Upper lobe of left lung (tissue), 6 donors: ENCODE data around the gene EEF2. TPM values are rescaled to one million over a fixed set of nuclear protein-coding genes. Genes with fewer than 3 reads are reported as not detected.
A peak's percentile ranks its signal among the peaks of the same experiment; 100 is the strongest.

Source experiments
- ATAC-seq, 2 donors: fragments of 200-7000 bp; cut with Tn5 transposase; one replicate each; pipeline ENCODE4 v1.9.1; 2022; ENCODE audit warnings: mild to moderate bottlenecking in 2 of 2, moderate library complexity in 2 of 2; ENCODE audit not compliant: low FRiP score in 2 of 2
- DNase-seq, 2 donors: peaks; one replicate each; pipeline ENCODE4 v3.0.0-alpha.2; 2019 to 2020
- H3K27ac ChIP-seq, 4 donors: fragments of 200-600 bp; sonication (generic); one replicate each; pipeline ENCODE4 v1.5.1; 2016 to 2019
- H3K27me3 ChIP-seq, 4 donors: fragments of 200-600 bp; sonication (generic); one replicate each; pipeline ENCODE4 v1.5.1; 2017 to 2019
- H3K36me3 ChIP-seq, 4 donors: fragments of 200-600 bp; sonication (generic); one replicate each; pipeline ENCODE4 v1.5.1; 2016 to 2019
- H3K4me1 ChIP-seq, 4 donors: fragments of 200-600 bp; sonication (generic); one replicate each; pipeline ENCODE4 v1.5.1; 2018 to 2019
- H3K4me3 ChIP-seq, 4 donors: fragments of 200-600 bp; sonication (generic); one replicate each; pipeline ENCODE4 v1.5.1; 2017 to 2019; ENCODE audit warnings: mild to moderate bottlenecking in 2 of 4, moderate library complexity in 1 of 4
- H3K9me3 ChIP-seq, 4 donors: fragments of 200-600 bp; sonication (generic); one replicate each; pipeline ENCODE4 v1.5.1; 2018 to 2019
- CTCF ChIP-seq, 6 experiments: fragments of 450-650 bp in 4 of 6; fragments of 200-600 bp in 2 of 6; sonication (generic) in 2 of 6; IDR thresholded peaks; one replicate each; pipeline ENCODE4 v1.5.1; 2016 to 2019; ENCODE audit warnings: antibody characterized with exemption in 6 of 6
- EP300 ChIP-seq, 4 donors: sonication (generic); formaldehyde crosslinking; IDR thresholded peaks; one replicate each; pipeline ENCODE4 v1.5.1; 2017; ENCODE audit warnings: antibody characterized with exemption in 4 of 4, control low read depth in 2 of 4
- POLR2A ChIP-seq, 4 donors: fragments of 450-650 bp; IDR thresholded peaks; one replicate each; pipeline ENCODE4 v1.5.1; 2016 to 2017; ENCODE audit warnings: antibody characterized with exemption in 4 of 4, mild to moderate bottlenecking in 2 of 4
- POLR2AphosphoS5 ChIP-seq, 2 donors: sonication (generic); formaldehyde crosslinking; IDR thresholded peaks; one replicate each; pipeline ENCODE4 v1.5.1; 2017; ENCODE audit warnings: antibody characterized with exemption in 2 of 2
- WGBS, 2 donors: methylation state at CpG; one replicate each; pipeline ENCODE4 v1.1.5; 2017 to 2018; 5-methylcytosine and 5-hydroxymethylcytosine counted together
- total RNA-seq, 6 donors: library from RNA; depleted of rRNA in 4 of 6; stranded (reverse); fragments of >200 nt in 4 of 6; gene quantifications; one replicate each; pipeline versions ENCODE4 v1.1.0 to v1.2.1, GENCODE V29; 2016 to 2021
- donor health status: DM: no; HTN: no; CAD: no; lungs with moderate emphysema.
- donor health status: DM: no; HTN: yes; CAD: no; lungs with severe emphysema.

The EEF2 gene
- total RNA-seq, 6 donors from 2014 or later: 1,167 to 2,562 (median 1,758) TPM

GRCh38 chr19:3979289-3979673 is 6.0 kb downstream of the EEF2 start:
- Histone ChIP-seq H3K27ac (no peak overlapping the region), H3K4me1 (peaks cover 13 to 32% (median 19%) of the 10 kb centered on the region in 4 donors), H3K36me3 (peaks cover 79 to 94% (median 93%) of the 10 kb centered on the region in 4 donors), H3K9me3 (no peaks in the 10 kb centered on the region), H3K4me3 (no peak overlapping the region), H3K27me3 (no peaks in the 10 kb centered on the region)
- 95% methylated on average over 13 to 18 of the region's 18 CpGs for WGBS, 2 donors
- ATAC-seq: no peak
- no peak for TF ChIP-seq CTCF (IDR thresholded peaks at IDR 0.05)
- TF ChIP-seq POLR2A (IDR thresholded peaks at IDR 0.05): no peak
- no peak for TF ChIP-seq EP300 (IDR thresholded peaks at IDR 0.05)
- TF ChIP-seq POLR2AphosphoS5 (IDR thresholded peaks at IDR 0.05): no peak
- peak in 1 of 2 donors; percentile 83 for DNase-seq

- DNase-seq (no peak), ATAC-seq (no peak)
- Histone ChIP-seq H3K4me3 (no peak overlapping the region), H3K36me3 (peaks cover 72 to 83% (median 82%) of the 10 kb centered on the region in 4 donors), H3K27ac (no peak overlapping the region), H3K4me1 (peaks cover 1 to 21% (median 8%) of the 10 kb centered on the region in 4 donors), H3K27me3 (no peaks in the 10 kb centered on the region), H3K9me3 (no peaks in the 10 kb centered on the region)
- TF ChIP-seq POLR2A (IDR thresholded peaks at IDR 0.05): no peak
- no peak for TF ChIP-seq EP300 (IDR thresholded peaks at IDR 0.05)
- TF ChIP-seq CTCF (IDR thresholded peaks at IDR 0.05): no peak
- TF ChIP-seq POLR2AphosphoS5 (IDR thresholded peaks at IDR 0.05): no peak
- WGBS, 2 donors: 92 to 96% methylated on average over 19 of the region's 19 CpGs
These were observed 7.1 kb downstream of the EEF2 start for GRCh38 chr19:3978145-3978544.

DNA sequence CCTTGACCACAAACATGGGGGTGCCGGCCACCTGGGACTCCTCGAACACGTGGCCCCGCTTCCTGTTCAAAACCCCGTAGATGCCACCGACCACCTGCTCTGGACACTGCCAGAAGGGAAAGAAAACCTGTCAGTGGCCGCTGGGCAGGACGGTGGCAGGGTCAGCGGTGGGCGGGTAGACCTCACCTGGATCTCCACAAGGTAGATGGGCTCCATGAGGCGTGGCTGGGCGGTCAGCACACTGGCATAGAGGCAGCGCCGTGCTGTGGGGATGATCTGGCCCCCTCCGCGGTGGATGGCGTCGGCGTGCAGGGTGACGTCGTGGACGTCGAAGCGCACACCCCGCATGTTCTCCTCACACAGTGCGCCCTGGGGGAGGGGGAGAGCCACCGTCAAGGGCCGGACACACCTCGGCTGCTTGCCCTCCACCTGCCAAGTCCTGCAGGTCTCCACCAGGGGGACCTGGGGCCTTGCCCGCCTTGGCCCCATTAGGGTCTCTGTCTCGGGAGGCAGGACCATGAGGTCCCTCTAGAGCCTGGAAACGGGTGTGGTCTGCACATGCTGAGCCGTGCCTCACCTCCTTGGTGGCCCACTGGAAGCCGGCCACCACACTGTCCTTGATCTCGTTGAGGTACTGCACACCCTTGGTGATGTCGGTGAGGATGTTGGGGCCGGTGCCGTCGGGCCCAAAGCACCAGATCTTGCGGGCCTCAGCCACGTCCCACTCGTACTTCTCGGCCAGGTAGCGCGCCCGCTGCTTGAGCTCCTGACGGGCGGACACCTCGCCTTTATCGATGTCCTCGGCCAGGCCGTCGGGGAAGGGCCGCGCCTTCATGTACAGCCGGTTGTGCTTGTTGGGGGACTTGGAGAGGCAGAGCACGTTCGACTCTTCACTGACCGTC is 7.8 kb downstream of the EEF2 start:
- peaks cover 0 to 14% (median 2%) of the 10 kb centered on the region in 4 donors for H3K4me1 ChIP-seq
- ATAC-seq (peak in 1 of 2 donors; percentile 4), DNase-seq (peak in 1 of 2 donors; percentile 84)
- H3K36me3 ChIP-seq: peaks cover 65 to 80% (median 76%) of the 10 kb centered on the region in 4 donors
- TF ChIP-seq POLR2AphosphoS5 (IDR thresholded peaks at IDR 0.05): no peak
- no peak for TF ChIP-seq POLR2A (IDR thresholded peaks at IDR 0.05)
- no peak for TF ChIP-seq EP300 (IDR thresholded peaks at IDR 0.05)
- TF ChIP-seq CTCF (IDR thresholded peaks at IDR 0.05): peak in 2 of 6 experiments; percentile 5 to 26
- no peak overlapping the region for H3K4me3 ChIP-seq
- WGBS, 2 donors: 90 to 93% methylated on average over 45 to 59 of the region's 59 CpGs
- H3K27ac ChIP-seq: no peak overlapping the region
- no peaks in the 10 kb centered on the region for H3K27me3 ChIP-seq
- H3K9me3 ChIP-seq: no peaks in the 10 kb centered on the region

GRCh38 chr19:3976495-3977241 is 8.6 kb downstream of the EEF2 start:
- WGBS, 2 donors: 85 to 95% methylated on average over 20 to 21 of the region's 29 CpGs
- H3K9me3 ChIP-seq: no peaks in the 10 kb centered on the region
- no peak overlapping the region for H3K4me3 ChIP-seq
- H3K27me3 ChIP-seq: no peaks in the 10 kb centered on the region
- TF ChIP-seq CTCF (IDR thresholded peaks at IDR 0.05) (no peak), EP300 (IDR thresholded peaks at IDR 0.05) (no peak), POLR2A (IDR thresholded peaks at IDR 0.05) (no peak), POLR2AphosphoS5 (IDR thresholded peaks at IDR 0.05) (no peak)
- H3K27ac ChIP-seq: no peak overlapping the region
- peak in 1 of 2 donors; percentile 80 for DNase-seq
- H3K4me1 ChIP-seq: peaks cover 0 to 8% (median 1%) of the 10 kb centered on the region in 4 donors
- peaks cover 57 to 72% (median 68%) of the 10 kb centered on the region in 4 donors for H3K36me3 ChIP-seq
- ATAC-seq: peak; percentile 6 to 20
